GM18517 (cell line): ENCODE results near the gene SNX9.
"Not testable (repeated sequence)": the region's sequence is repeated elsewhere in the genome, so short reads cannot be mapped to it uniquely, and the experiment has no call there.

Experiments used
- ATAC-seq: cut with Tn5 transposase; IDR thresholded peaks from one replicate; pipeline ENCODE4 v1.9.1; 2021; ENCODE audit warnings: mild to moderate bottlenecking, moderate library complexity; ENCODE audit not compliant: unreplicated experiment

The SNX9 gene

DNA sequence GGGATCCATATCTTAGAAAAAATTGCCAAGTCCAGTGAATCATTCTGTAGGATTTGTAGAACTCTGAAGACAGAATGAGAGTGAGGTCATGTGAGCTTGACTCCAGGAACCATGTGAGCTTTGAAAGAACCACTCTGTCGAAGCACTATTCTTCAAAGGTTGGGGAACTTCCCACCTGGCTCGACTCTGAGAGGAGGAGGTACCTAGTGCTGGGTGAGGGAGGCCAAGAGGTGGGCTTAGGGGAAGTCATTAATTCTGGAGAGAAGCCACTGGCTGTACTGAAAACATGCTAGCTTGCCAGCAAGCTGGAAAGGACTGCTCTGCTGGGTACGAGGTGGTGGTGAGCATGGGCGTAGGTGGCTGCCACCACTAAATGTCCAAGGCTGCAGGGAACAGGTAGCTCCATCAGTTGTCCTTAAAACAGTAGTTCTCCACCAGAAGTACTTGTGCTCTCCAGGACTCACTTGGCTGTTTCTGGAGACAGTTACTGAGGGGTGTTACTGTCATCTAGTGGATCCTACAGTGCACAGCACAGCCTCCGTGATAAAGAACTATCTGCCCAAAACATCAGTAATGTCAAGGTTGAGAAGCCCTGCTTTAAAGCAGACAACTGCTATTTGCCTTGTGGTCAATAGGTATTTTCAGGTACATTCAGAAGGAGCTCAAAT is 124.0 kb downstream of the SNX9 start:
- no peak for ATAC-seq

DNA sequence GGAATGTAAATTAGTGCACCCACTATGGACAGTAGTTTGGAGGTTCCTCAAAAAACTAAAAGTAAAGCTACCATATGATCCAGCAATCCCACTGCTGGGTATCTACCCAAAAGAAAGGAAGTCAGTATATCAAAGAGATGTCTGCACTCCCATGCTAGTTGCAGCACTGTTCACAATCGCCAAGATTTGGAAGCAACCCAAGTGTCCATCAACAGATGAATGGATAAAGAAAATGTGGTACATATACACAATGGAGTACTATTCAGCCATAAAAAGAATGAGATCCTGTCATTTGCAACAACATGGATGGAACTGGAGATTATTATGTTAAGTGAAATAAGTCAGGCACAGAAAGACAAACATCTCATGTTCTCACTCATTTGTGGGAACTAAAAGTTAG is 127.9 kb downstream of the SNX9 start:
- not testable (repeated sequence) for ATAC-seq

DNA sequence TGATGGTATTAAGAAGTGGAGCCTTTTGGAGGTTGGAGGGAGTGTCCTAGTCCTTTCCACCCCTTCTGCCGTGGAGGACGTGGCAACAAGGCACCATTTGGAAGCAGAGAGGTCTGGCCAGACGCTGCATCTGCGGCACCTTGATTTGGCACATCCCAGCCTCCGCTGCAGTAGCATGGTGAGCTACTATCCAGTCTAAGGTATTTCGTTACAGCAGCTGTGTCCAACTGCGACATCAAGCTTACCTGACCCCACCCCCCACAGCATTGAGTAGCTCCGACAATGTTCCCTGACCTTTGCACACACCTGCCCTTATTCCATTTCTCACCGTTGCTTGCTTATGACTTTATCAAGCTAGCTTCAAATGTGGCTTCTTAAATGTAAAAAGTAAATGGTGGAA is 128.8 kb downstream of the SNX9 start:
- ATAC-seq, result no peak

DNA sequence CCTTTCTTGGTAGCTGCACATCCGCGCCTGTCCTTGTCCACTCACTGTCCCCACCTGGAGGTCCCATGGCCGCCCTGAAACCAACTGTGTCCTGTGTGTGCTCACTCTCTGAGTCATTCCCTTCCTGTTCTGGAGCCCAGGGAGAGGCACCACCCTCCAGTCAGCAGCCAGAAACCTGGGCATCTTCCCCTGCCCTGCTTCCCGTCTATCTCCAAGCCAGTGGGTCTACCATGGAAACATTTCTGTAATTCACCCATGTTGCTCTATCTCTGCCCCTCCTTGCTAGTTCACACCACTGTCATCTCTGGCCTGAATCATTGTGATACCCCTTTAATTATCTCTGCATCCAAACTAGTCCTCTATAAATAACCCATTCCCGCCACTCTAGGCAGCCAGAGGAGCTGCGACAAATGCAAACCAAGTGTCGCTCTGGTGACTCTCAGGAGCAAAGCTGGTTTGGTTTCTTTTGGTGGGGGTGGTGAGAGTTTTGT is 129.9 kb downstream of the SNX9 start:
- ATAC-seq, result no peak

DNA sequence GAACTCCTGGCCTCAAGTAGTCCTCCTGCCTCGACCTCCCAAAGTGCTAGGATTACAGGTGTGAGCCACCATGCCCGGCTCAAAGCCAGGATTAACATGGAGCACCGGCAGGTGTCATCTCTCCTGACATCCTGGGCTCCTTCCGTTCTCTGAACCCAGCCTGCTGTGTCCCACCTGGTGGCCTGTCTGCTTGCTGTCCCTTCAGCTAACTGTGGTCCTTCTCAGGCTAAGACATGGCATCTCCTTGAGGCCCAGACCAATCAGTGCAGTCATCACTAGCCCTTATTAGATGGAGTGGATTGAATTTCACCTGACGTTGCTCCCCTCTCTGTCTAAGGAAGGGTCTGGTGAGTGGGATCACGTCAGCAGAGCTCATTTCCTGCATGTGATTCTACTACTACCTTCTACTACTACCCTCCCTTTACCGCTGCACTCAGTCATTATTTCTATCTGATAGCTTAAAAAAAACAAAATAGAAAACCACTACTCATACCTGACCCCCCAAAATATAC is 130.6 kb downstream of the SNX9 start:
- no peak for ATAC-seq

DNA sequence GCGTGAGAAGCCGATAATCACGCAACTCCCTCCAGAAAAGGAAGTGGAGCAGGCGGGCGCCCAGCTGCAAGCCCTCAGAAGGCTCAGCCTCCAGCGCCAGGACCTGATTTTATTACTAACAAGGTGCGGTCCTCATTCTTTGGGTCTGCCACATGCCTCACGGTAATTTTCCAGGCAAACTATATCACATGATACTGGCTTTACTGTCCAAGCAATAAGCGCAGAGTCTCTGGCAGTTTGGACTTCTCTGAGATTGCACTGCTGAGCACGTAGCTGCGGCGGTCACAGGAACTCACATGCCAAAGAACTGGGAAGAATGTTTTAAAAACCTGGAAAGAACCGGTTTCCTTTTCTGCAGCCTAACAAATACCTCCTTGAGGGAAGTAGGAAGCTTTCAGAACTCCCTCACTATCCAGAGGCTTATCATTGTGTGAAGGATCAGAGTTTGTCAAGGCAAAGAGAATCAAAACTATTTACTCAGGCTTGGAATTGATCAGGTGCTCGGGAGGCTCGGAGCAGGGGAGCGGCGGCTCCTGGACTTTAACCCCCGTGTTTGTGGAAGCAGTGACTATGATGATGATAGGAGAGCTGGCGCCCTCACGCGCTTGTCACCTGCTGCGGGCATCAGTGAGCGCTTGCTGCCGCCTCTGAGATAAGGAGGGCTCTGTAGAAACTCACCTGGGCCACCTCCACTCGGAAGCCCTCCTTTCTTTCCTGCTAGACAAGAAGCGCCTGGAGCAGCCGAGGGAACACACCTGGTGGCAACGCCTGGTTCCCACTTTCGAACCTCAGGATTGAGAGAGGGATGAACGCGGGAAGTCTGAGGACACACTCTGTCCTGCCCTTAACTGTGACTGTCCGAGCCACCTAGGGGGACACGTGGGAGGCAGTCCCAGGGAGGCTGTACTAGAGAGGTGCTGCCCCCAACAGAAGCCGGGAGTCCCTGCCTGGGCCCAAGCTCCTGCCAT is 131.4 kb downstream of the SNX9 start:
- ATAC-seq, result no peak

DNA sequence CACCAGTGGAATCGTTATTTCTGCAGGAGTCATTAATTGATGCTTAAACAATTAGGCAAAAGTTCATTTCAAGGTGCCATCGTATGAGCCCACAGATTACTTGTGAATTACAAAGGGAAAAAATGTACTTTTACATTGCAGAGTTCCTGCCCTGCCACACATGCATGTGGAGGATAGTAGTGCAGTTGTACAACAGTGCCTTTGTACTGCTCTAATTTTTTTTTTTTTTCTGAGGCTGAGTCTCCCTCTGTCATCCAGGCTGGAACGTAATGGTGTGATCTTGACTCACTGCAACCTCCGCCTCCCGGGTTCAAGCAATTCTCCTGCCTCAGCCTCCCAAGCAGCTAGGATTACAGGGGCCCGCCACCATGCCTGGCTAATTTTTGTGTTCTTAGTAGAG is 132.6 kb downstream of the SNX9 start:
- ATAC-seq, result no peak

DNA sequence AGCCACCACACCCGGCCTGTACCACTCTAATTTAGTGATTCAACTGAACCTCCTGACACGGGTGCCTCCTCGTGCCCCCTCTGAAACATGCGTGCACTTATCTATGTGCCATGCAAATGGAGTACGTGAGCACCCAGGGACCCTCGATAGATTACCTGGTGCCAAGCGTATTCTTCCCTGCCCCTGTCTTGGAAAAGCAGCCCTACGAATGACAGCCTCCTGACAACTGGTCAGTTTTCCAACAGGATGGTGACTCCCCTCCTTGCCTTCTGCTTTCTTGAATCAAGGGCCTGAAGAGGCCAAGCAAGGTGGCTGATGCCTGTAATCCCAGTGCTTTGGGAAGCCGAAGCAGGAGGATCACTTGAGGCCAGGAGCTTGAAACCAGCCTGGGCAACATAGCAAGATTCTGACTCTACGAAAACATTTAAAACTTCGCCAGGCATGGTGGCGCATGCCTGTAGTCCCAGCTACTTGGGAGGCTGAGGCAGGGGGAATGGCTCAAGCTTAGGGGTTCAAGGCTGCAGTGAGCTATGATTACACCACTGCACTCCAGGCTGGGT is 133.2 kb downstream of the SNX9 start:
- ATAC-seq, result no peak

DNA sequence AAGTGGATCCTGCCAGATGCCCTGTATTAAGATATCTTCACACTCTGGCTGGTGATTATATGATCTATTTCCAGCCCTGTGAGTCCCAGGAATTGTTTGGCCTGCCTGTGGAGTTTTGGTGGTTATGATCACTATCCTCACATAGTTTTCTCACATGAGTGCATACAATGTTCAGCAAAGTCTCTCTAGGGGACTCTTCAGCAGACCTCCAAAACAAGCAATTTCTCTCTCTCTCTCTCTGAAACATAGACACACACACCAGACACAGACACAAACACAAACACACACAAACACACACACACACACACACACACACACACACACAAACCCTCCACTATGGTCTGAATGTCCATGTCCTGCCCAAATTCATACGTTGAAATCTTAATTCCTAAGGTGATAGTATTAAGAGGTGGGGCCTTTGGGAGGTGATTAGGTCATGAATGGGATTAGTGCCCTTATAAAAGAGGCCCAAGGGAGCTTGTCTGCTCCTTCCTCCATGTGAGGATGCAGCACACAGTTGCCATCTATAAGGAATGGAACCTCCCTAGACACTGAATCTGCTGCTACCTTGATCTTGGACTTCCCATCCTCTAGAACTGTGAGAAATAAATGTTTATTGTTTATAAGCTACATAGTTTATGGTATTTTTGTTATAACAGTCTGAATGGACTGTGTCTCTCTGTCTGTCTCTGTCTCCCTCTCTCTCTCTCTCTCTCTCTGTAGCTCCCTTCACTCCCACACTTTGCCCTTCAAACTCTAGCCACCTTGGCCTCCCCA is 136.6 kb downstream of the SNX9 start:
- no peak for ATAC-seq

DNA sequence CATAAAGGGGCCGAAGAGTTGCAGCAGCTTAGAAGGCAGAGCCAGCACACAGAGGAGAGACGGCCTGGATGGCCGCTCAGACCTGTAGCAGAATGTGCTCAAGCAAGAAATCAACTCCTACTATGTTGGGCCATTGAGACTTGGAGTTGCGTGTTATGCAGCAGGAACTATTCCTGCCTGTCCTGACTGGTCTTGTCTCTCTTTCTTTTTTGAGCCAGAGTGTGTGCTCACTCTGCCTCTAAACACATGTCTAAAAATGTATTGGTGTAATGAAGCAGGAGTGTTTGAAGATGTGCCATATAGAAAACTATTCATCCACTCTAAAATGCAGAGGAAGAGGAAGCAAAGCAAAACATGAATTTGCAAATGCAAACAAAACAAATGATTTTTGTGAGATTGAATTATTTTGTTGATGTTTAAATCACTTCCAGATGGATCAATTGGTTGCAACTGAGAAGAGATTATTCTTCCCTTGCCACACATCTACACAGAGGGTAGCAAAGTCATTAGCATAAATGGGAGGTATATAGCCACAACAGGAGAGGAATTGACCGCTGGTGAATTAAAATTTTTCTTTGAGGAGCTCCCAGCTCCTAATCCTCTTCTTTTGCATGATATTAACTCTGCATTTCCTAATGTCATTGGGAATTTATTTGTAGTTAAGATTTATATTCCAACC is 138.2 kb downstream of the SNX9 start:
- no peak for ATAC-seq

DNA sequence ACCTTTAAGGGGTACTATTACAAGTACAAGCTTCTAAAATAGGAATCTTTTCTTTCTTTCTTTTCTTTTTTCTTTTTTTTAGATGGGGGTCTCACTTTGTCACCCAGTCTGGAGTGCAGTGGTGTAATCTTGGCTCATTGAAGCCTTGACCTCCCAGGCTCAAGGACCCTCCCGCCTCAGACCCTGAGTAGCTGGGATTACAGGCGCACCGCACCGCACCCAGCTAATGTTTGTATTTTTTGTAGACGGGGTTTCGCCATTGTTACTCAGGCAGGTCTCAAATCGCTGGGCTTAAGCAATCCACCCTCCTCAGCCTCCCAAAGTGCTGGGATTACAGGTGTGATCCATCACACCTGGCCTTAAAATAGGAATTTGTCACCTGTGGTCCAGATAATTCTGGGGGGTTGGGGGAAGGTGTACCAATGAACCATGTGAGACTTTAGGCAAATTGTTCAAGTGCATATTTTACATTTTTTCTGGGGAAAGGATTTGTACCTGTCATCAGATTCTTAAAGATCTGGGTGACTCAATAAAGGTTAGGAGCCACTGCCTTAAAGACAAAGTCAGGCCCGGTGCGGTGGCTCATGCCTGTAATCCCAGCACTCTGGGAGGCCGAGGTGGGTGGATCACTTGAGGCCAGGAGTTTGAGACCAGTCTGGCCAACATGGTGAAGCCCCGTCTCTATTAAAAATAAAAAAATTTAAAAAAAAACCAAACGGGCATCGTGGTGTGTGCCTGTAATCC is 139.0 kb downstream of the SNX9 start:
- ATAC-seq, result no peak

DNA sequence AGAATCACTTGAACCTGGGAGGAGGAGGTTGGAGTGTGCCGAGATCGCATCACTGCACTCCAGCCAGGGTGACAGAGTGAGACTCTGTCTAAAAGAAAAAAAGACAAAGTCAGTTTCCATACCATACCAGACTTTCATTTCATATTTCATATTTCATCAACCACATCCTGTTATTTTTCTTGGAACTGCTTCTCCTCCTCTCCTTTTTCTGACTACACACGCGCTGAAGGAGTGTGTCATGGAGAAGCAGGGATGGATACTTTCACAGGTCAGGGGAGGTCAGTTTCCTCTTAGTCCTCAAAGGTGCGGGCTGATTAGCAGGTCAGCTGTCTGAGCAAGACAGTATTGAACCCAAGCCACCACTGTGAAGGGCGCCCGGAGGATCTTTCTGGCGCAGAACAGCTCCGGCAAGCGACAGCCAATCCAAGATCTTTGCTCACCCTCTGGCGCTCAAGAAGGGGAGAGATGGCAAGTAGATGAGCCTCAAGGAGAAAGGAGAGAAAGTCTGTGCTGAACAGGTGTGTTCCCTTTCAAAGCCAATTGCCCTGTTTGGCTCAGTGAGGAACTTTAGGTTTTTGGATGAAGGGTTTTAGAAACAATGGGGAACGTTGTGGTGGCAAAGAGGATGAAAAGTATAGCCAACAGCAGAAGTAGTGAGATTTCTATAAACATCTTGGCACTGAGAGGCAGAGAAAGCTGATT is 139.7 kb downstream of the SNX9 start:
- ATAC-seq, result no peak

DNA sequence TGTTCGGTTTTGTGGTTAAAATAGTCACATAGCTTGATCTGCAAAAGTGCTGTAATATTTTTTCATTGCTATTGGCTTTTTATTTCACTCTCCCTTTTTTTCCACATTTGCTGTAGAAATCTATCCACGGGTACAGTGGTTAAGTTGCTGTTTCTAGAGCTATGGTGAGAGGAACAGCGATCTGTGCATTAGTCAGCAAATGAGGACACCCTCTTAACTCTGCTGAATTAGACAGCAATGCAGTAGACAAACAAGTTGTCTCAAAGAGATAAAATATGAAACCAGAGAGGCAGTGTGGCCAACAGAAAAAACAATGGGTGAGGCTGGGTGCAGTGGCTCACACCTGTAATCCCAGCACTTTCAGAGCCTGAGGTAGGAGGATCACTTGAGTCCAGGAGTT is 141.1 kb downstream of the SNX9 start:
- ATAC-seq, result no peak

DNA sequence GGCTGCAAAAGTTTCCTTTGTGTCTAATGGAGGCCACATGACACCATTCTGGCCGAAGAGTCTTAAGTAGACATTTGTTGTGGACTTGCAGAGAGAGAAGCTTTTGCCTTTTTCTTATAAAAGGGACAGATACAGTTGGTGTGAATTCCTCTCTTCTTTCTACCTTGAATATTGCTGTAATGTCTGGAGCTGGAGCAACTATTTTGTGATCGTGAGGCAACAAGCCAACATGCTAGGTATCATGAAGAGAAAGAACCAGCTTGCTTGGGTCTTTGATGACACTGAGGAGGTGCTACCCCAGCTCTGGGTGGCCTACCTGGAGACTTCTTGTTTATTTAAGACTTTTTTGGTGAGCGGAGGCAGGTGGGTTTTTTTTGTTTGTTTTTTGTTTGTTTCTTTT is 142.3 kb downstream of the SNX9 start:
- ATAC-seq, result no peak

DNA sequence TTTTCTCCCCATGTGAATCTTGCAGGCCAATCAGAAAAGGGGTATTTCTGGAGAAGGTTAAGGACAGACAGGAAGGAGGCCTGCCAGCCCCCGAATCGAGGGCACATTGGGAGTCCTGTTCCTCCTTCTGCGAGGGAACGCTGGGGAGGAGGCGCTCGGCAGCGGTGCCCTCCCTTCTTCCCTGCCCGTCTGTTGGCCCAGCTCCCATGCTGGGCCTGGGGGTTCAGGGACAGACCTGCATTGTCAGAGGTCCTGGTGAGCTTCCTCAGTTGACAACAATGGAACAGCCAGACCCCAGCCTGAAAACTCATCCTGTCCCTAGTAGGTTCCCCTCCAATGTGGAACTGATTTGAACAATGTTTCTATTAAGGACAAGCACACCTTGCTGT is 143.5 kb downstream of the SNX9 start:
- ATAC-seq, result no peak

DNA sequence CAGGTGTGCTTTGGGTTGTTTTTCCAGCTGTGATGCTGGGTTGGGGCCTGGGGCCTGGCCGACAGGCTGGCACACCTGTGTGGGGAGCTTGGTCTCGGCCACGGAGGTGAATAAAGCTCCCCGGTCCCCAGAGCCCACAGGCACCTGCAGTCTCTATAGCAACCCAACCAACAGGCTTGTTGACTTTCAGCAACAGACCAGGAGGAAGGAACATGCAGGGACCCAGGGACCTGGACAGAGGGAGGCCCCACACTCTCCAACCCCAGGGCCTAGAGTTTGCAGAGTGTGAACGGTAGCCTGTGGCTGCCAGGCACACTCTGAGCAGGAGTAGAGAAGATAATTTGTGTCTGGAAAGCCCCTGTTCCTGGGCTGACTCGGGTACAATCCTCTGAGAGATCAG is 144.0 kb downstream of the SNX9 start:
- ATAC-seq, result no peak

DNA sequence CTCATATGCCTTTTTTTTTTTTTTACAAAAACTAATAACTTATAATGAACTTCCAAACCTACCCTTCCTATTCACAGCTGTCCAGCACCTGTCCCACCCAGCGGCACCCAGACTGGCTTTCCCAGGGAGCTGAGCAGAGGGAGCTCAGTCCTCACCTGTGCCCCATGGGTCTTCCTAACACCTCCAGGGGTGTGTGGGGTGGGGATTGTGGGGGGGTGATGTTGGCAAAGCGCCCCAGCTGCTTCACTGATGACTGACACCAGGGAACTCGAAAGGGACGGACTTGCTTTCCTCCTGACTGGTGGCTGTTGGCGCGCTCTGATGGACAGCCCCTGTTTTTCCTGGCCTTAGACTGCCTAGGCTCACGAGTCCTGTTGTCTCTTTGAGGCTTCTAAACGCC is 144.4 kb downstream of the SNX9 start:
- ATAC-seq, result no peak

DNA sequence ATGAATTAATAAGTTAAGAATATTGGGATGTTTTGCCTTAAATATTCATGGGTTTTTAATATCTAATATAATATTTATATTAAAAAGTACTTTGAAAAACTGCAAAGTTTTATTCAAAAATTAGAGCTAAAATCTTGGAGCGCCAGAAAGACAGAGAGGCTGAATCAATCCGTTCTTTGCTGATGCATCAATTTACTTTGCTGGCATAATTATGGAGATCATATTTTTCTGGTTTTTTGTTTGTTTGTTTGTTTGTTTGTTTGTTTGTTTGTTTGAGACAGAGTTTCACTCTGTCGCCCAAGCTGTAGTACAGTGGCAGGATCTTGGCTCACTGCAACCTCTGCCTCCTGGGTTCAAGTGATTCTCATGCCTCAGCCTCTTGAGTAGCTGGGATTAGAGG is 149.1 kb downstream of the SNX9 start:
- ATAC-seq, result not testable (repeated sequence)

DNA sequence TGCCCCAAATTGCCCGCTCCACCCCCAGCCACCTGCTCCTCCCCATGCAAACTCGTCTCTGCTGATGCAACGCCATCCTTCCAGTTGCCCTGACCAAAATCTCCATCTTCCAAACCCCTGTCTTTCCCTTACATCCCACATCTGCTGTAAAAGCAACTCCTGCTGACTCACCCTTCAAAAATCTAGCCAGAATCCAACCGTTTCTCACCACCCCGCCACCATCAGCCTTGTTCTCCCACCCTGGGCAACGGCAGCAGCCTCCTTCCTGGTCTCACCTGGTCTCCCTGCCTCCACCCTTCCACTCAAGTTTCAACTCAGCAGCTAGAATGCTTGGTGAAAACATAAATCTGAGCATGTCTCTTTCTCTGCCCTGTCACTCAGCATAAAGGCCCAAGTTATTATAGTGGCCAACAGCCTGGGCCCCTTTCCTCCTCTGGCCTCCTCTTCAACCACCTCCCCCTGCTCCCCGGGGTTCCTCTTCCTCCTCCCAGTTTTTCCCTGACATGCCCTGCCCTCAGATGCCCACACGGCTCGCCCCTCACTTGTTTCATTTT is 151.4 kb downstream of the SNX9 start:
- no peak for ATAC-seq
